HCT116 (cell line): Measurements from ENCODE around the gene SOHLH2. TPM values are rescaled to one million over a fixed set of nuclear protein-coding genes. Genes with fewer than 3 reads are reported as not detected.

Experiments
- ATAC-seq: fragments of 200-7000 bp; cut with Tn5 transposase; 2 replicates; pipeline ENCODE4 v1.9.1; 2020; ENCODE audit warnings: mild to moderate bottlenecking, moderate library complexity
- BruUV-seq: library from RNA; stranded (reverse); fragments of 400-500 nt; replicated peaks from 2 replicates; lab custom pipeline; 2021; lab: Mats Ljungman, UMichigan
- CTCF ChIA-PET: fragments of 300-600 bp; sonication (Branson Sonifier 250); formaldehyde crosslinking; loops from one replicate; lab custom pipeline; 2021; ENCODE audit warnings: antibody characterized with exemption; lab: Charles Lee
- POLR2A ChIA-PET: fragments of 300-600, 350-600 bp; sonication (Branson Sonifier 250); formaldehyde crosslinking; loops from one replicate; lab custom pipeline; 2021; ENCODE audit warnings: antibody characterized with exemption; lab: Charles Lee
- RAD21 ChIA-PET, 2 experiments: fragments of 300-600 bp; sonication (Branson Sonifier 250); formaldehyde crosslinking; loops; one replicate each; lab custom pipeline; 2023; ENCODE audit warnings: low total read pairs in 2 of 2; ENCODE audit not compliant: uncharacterized antibody in 2 of 2, unreplicated experiment in 2 of 2, low non-redundant PET in 1 of 2; lab: Charles Lee
- DNase-seq: peaks from one replicate; pipeline ENCODE4 v3.0.0-alpha.2; 2010; ENCODE audit warnings: low read depth, low spot score
- H2AFZ ChIP-seq: fragments of 200-600 bp; shearing (Covaris generic), sonication (generic); 2 replicates; pipeline ENCODE4 v1.6.1; 2017; ENCODE audit warnings: low read depth, mixed run types, mixed read lengths, antibody characterized with exemption, low read length; ENCODE audit not compliant: poor library complexity, severe bottlenecking
- H3K27ac ChIP-seq: 2 replicates; pipeline ENCODE4 v1.5.1; 2012; ENCODE audit warnings: low read depth, low read length
- H3K27me3 ChIP-seq: fragments of 200-600 bp; sonication (generic); 2 replicates; pipeline ENCODE4 v1.6.1; 2016; ENCODE audit warnings: mixed run types, low read length, mixed read lengths; ENCODE audit not compliant: insufficient read depth
- H3K36me3 ChIP-seq, 2 experiments: fragments of 200-500 bp in 1 of 2; fragments of 200-600 bp in 1 of 2; sonication (Bioruptor generic) in 1 of 2; sonication (generic) in 1 of 2; 2 replicates each; pipeline versions ENCODE4 v1.5.1 to v1.6.1; 2014 to 2016; ENCODE audit warnings: low read length in 2 of 2, inconsistent platforms in 1 of 2, mixed read lengths in 1 of 2, mixed run types in 1 of 2; ENCODE audit not compliant: insufficient read depth in 2 of 2, control insufficient read depth in 1 of 2
- H3K4me1 ChIP-seq, 2 experiments: fragments of 200-600 bp in 1 of 2; sonication (generic) in 1 of 2; 2 replicates each; pipeline versions ENCODE4 v1.5.1 to v1.6.1; 2012 to 2017; ENCODE audit warnings: low read length in 2 of 2, inconsistent platforms in 1 of 2, mild to moderate bottlenecking in 1 of 2, mixed read lengths in 1 of 2, mixed run types in 1 of 2, moderate library complexity in 1 of 2; ENCODE audit not compliant: insufficient read depth in 2 of 2, control insufficient read depth in 1 of 2
- H3K4me2 ChIP-seq: fragments of 200-600 bp; sonication (generic); 2 replicates; pipeline ENCODE4 v1.6.1; 2017; ENCODE audit warnings: mixed run types, low read length, mixed read lengths
- H3K4me3 ChIP-seq, 2 experiments: fragments of 200-600 bp in 1 of 2; sonication (generic) in 1 of 2; replicated peaks in 1 of 2; 2 replicates each; pipeline ENCODE4 v1.5.1; 2011 to 2016; ENCODE audit warnings: low read length in 2 of 2, control low read depth in 1 of 2, low read depth in 1 of 2, mild to moderate bottlenecking in 1 of 2, mixed read lengths in 1 of 2, mixed run types in 1 of 2
- H3K79me2 ChIP-seq: fragments of 200-600 bp; sonication (generic); 2 replicates; pipeline ENCODE4 v1.6.1; 2017; ENCODE audit warnings: mild to moderate bottlenecking, mixed run types, low read length, moderate library complexity, mixed read lengths; ENCODE audit not compliant: insufficient read depth
- H3K9ac ChIP-seq: fragments of 200-600 bp; sonication (generic); 2 replicates; pipeline ENCODE4 v1.6.1; 2016; ENCODE audit warnings: low read length, mixed read lengths
- H3K9me2 ChIP-seq: fragments of 200-600 bp; sonication (generic), shearing (Covaris generic); 2 replicates; pipeline ENCODE4 v1.6.1; 2017; ENCODE audit warnings: mixed run types, mild to moderate bottlenecking, moderate library complexity; ENCODE audit not compliant: insufficient read depth
- H3K9me3 ChIP-seq, 2 experiments: fragments of 200-500 bp in 1 of 2; fragments of 200-600 bp in 1 of 2; sonication (Bioruptor generic) in 1 of 2; sonication (generic) in 1 of 2; 2 replicates each; pipeline ENCODE4 v1.6.1; 2014 to 2017; ENCODE audit warnings: low read length in 2 of 2, mixed read lengths in 2 of 2, inconsistent platforms in 1 of 2, low read depth in 1 of 2, mild to moderate bottlenecking in 1 of 2, mixed run types in 1 of 2, moderate library complexity in 1 of 2; ENCODE audit not compliant: control insufficient read depth in 1 of 2, insufficient read depth in 1 of 2
- H4K20me1 ChIP-seq: fragments of 200-600 bp; sonication (generic), shearing (Covaris generic); 2 replicates; pipeline ENCODE4 v1.6.1; 2017; ENCODE audit warnings: mixed run types, mild to moderate bottlenecking, moderate library complexity; ENCODE audit not compliant: insufficient read depth
- CEBPB ChIP-seq: IDR thresholded peaks from 2 replicates; pipeline ENCODE4 v1.6.1; 2012; ENCODE audit warnings: low read depth
- EGR1 ChIP-seq: IDR thresholded peaks from 2 replicates; pipeline ENCODE4 v1.6.1; 2012; ENCODE audit warnings: low read depth
- ELF1 ChIP-seq: IDR thresholded peaks from 2 replicates; pipeline ENCODE4 v1.6.1; 2012; ENCODE audit warnings: low read depth, borderline replicate concordance
- EZH2 ChIP-seq: fragments of 200-600 bp; sonication (generic); IDR thresholded peaks from 2 replicates; pipeline ENCODE4 v1.6.1; 2017; ENCODE audit warnings: antibody characterized with exemption, mixed run types
- EZH2phosphoT487 ChIP-seq: fragments of 200-600 bp; IDR thresholded peaks from 2 replicates; pipeline ENCODE4 v1.6.1; 2018; ENCODE audit warnings: antibody characterized with exemption, borderline replicate concordance
- FOSL1 ChIP-seq: IDR thresholded peaks from 2 replicates; pipeline ENCODE4 v1.6.1; 2012; ENCODE audit warnings: low read depth
- JUND ChIP-seq: IDR thresholded peaks from 2 replicates; pipeline ENCODE4 v1.6.1; 2012
- POLR2AphosphoS5 ChIP-seq: IDR thresholded peaks from 2 replicates; pipeline ENCODE4 v1.6.1; 2011; ENCODE audit warnings: mild to moderate bottlenecking, low read depth, low read length, moderate library complexity
- RAD21 ChIP-seq: IDR thresholded peaks from 2 replicates; pipeline ENCODE4 v1.6.1; 2012; ENCODE audit warnings: low read depth, mild to moderate bottlenecking
- SRF ChIP-seq: IDR thresholded peaks from 2 replicates; pipeline ENCODE4 v1.6.1; 2012; ENCODE audit warnings: low read depth
- YY1 ChIP-seq: IDR thresholded peaks from 2 replicates; pipeline ENCODE4 v1.6.1; 2011; ENCODE audit warnings: low read length, low read depth, moderate library complexity, mild to moderate bottlenecking; ENCODE audit not compliant: insufficient replicate concordance; ENCODE audit errors: extremely low read depth
- ZFX ChIP-seq: fragments of 450-650 bp; IDR thresholded peaks from 2 replicates; pipeline ENCODE4 v1.6.1; 2017
- ZNF274 ChIP-seq: fragments of 200-500 bp; sonication (Bioruptor generic); IDR thresholded peaks from 2 replicates; pipeline ENCODE4 v1.6.1; 2014; ENCODE audit warnings: mild to moderate bottlenecking, low read depth, low read length, inconsistent platforms
- intact Hi-C: fragments of 100-400 bp; cut with micrococcal nuclease; formaldehyde crosslinking; loops from 2 replicates; pipeline ENCODE4 v1.10.0; 2022
- total RNA-seq: library from RNA; stranded (reverse); gene quantifications from one replicate; pipeline ENCODE4 v1.2.1, GENCODE V29; 2021; ENCODE audit not compliant: unreplicated experiment
- TF ChIP-seq, protein P1 (sequence below): IDR thresholded peaks from 2 replicates; pipeline ENCODE4 v1.6.1; 2012; ENCODE audit warnings: low read depth
- TF ChIP-seq, protein P2 (sequence below): IDR thresholded peaks from 2 replicates; pipeline ENCODE4 v1.6.1; 2012

Gene SOHLH2
- total RNA-seq, 1 experiment from 2014 or later, result not detected

DNA sequence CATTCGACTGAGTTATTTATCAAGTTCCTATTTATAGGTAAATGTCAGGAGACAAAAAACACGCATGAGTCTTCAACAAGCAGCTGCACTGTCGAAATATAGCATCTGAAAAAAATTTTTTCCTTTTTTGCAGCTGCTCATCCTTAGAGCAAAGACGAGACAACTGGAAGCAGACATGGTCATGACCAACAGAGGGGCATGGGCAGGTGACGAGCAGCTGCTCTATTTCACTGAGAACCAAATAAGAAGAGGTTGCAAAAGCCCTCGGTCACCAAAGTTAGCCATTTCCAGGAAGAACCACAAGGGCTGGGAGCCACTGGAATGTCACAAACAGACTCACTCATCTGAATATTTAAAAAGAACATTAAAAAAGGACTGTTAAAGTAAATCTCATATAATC, 22.2 kb downstream of the SOHLH2 start:
- intact Hi-C loops, result no loop called here
- ATAC-seq, result no peak

More for the DNA sequence above, 22.2 kb downstream of the SOHLH2 start:
- RAD21 ChIA-PET, result no interaction called here
- Histone ChIP-seq H3K36me3 (no peaks in the 10 kb centered on the region), H3K4me3 (no peak overlapping the region), H4K20me1 (no peaks in the 10 kb centered on the region), H3K9me3 (peaks cover 0 to 15% of the 10 kb centered on the region in 2 experiments; a peak in 2 of 4 replicates), H3K4me1 (no peaks in the 10 kb centered on the region), H3K27me3 (no peaks in the 10 kb centered on the region), H3K79me2 (no peaks in the 10 kb centered on the region), H3K4me2 (no peak overlapping the region), H3K27ac (no peak overlapping the region), H3K9ac (no peak overlapping the region), H3K9me2 (no peaks in the 10 kb centered on the region), H2AFZ (no peak overlapping the region)
- CTCF ChIA-PET, result no interaction called here
- no TSS peak for BruUV-seq
- DNase-seq, result no peak
- POLR2A ChIA-PET, result no interaction called here
- TF ChIP-seq RAD21, result no peak
- no peak for TF ChIP-seq FOSL1
- no peak for TF ChIP-seq YY1
- no peak for TF ChIP-seq CEBPB
- TF ChIP-seq JUND, result no peak
- no peak for TF ChIP-seq EGR1
- no peak for TF ChIP-seq ZNF274
- TF ChIP-seq EZH2, result no peak
- TF ChIP-seq SRF, result no peak
- TF ChIP-seq, protein P1, sequence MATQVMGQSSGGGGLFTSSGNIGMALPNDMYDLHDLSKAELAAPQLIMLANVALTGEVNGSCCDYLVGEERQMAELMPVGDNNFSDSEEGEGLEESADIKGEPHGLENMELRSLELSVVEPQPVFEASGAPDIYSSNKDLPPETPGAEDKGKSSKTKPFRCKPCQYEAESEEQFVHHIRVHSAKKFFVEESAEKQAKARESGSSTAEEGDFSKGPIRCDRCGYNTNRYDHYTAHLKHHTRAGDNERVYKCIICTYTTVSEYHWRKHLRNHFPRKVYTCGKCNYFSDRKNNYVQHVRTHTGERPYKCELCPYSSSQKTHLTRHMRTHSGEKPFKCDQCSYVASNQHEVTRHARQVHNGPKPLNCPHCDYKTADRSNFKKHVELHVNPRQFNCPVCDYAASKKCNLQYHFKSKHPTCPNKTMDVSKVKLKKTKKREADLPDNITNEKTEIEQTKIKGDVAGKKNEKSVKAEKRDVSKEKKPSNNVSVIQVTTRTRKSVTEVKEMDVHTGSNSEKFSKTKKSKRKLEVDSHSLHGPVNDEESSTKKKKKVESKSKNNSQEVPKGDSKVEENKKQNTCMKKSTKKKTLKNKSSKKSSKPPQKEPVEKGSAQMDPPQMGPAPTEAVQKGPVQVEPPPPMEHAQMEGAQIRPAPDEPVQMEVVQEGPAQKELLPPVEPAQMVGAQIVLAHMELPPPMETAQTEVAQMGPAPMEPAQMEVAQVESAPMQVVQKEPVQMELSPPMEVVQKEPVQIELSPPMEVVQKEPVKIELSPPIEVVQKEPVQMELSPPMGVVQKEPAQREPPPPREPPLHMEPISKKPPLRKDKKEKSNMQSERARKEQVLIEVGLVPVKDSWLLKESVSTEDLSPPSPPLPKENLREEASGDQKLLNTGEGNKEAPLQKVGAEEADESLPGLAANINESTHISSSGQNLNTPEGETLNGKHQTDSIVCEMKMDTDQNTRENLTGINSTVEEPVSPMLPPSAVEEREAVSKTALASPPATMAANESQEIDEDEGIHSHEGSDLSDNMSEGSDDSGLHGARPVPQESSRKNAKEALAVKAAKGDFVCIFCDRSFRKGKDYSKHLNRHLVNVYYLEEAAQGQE, result no peak
- no peak for TF ChIP-seq EZH2phosphoT487
- TF ChIP-seq, protein P2, sequence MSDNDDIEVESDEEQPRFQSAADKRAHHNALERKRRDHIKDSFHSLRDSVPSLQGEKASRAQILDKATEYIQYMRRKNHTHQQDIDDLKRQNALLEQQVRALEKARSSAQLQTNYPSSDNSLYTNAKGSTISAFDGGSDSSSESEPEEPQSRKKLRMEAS, result no peak
- TF ChIP-seq ZFX, result no peak
- no peak for TF ChIP-seq POLR2AphosphoS5
- TF ChIP-seq ELF1, result no peak
- TF ChIP-seq, all 23 proteins: peak for 0
